Nephron progenitor cell (in vitro differentiated cells): ENCODE data around the gene ASTN2.

ENCODE experiments used
- DNase-seq: peaks from one replicate; pipeline ENCODE4 v3.0.0; 2021
- H3K27ac Mint-ChIP-seq: 2 replicates; pipeline ENCODE4 v1.8.0; 2021; ENCODE audit warnings: mild to moderate bottlenecking, moderate library complexity, mixed read lengths
- H3K27me3 Mint-ChIP-seq: 2 replicates; pipeline ENCODE4 v1.8.0; 2021; ENCODE audit warnings: mild to moderate bottlenecking, low read depth, mixed read lengths; ENCODE audit not compliant: poor library complexity
- H3K36me3 Mint-ChIP-seq: 2 replicates; pipeline ENCODE4 v1.8.0; 2021; ENCODE audit warnings: low read depth, mixed read lengths
- H3K4me1 Mint-ChIP-seq: 2 replicates; pipeline ENCODE4 v1.8.0; 2021; ENCODE audit warnings: mixed read lengths
- H3K4me3 Mint-ChIP-seq: 2 replicates; pipeline ENCODE4 v1.8.0; 2021; ENCODE audit warnings: mild to moderate bottlenecking, moderate library complexity, mixed read lengths
- H3K9me3 Mint-ChIP-seq: 2 replicates; pipeline ENCODE4 v1.8.0; 2021; ENCODE audit warnings: mild to moderate bottlenecking, moderate library complexity, mixed read lengths
- TF ChIP-seq, protein P1 (sequence below): fragments of 200-600 bp; sonication (generic); IDR thresholded peaks from 2 replicates; pipeline ENCODE4 v1.5.0; 2021; ENCODE audit warnings: antibody characterized with exemption

ASTN2 gene

DNA sequence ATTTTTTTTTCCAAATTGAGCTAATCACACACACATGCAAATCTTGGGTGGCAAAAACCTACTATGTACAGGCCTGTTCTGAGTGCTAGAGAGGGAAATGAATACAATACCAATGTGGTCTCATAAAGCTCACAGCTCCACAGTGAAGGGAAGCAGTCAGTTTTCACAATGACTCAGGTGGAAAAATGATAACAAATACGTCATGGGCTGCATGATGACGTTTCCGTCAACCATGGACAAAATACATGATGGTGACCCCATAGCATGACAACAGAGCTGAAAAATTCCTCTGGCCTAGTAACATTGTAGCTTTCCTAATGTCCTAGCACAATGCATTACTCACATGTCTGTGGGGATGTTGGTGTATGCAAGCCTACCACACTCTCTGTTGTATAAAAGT, 475.2 kb downstream of the ASTN2 start:
- Mint-ChIP-seq H3K36me3 (no peaks in the 10 kb centered on the region), H3K4me1 (no peaks in the 10 kb centered on the region), H3K9me3 (no peaks in the 10 kb centered on the region), H3K4me3 (no peak overlapping the region), H3K27me3 (peaks cover 8% of the 10 kb centered on the region), H3K27ac (no peak overlapping the region)
- TF ChIP-seq, protein P1, sequence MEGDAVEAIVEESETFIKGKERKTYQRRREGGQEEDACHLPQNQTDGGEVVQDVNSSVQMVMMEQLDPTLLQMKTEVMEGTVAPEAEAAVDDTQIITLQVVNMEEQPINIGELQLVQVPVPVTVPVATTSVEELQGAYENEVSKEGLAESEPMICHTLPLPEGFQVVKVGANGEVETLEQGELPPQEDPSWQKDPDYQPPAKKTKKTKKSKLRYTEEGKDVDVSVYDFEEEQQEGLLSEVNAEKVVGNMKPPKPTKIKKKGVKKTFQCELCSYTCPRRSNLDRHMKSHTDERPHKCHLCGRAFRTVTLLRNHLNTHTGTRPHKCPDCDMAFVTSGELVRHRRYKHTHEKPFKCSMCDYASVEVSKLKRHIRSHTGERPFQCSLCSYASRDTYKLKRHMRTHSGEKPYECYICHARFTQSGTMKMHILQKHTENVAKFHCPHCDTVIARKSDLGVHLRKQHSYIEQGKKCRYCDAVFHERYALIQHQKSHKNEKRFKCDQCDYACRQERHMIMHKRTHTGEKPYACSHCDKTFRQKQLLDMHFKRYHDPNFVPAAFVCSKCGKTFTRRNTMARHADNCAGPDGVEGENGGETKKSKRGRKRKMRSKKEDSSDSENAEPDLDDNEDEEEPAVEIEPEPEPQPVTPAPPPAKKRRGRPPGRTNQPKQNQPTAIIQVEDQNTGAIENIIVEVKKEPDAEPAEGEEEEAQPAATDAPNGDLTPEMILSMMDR, result no peak
- no peak for DNase-seq

DNA sequence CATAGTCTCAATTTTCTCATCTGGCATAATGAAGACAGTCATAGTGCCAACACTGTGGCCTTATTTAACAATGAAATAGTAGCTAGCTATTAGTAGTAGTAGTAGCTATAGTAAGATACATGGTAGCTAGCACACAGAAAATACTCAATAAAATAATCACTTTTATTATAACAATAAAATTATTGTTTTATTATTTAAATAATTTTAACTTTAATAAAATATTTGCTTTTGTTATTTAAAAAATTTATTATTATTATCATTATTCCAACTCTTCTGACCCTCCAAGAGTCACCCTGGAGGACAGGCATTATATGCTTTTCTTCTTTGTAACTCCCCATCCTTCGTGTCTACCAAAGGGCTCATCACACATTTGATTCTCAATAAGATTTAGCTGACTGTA, 475.7 kb downstream of the ASTN2 start:
- Mint-ChIP-seq H3K4me1 (no peaks in the 10 kb centered on the region), H3K36me3 (no peaks in the 10 kb centered on the region), H3K27ac (no peak overlapping the region), H3K4me3 (no peak overlapping the region), H3K27me3 (peaks cover 6% of the 10 kb centered on the region), H3K9me3 (no peaks in the 10 kb centered on the region)
- TF ChIP-seq, protein P1, result no peak
- DNase-seq, result no peak

DNA sequence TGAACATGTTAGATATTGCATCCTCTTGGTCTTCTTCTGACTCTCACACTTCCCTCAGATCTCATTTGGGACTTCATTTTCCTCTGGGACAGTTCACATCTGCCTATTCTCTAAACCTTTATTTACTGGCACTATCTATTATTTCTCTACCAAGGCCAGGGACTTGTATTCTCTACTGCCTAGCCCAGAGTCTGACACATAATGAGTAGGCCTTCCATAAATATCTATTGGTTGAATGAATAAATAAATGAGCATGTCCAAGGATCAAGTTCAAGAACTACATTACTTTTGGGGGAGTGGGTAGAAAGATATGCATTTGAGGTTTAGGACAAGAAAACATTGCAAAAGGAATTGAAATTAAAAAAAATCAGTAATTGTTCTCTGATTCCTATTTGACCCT, 477.5 kb downstream of the ASTN2 start:
- Mint-ChIP-seq H3K9me3 (no peaks in the 10 kb centered on the region), H3K4me3 (no peak overlapping the region), H3K36me3 (no peaks in the 10 kb centered on the region), H3K27me3 (peaks cover 4% of the 10 kb centered on the region), H3K4me1 (peaks cover 4% of the 10 kb centered on the region), H3K27ac (no peak overlapping the region)
- TF ChIP-seq, protein P1, result no peak
- DNase-seq, result no peak

DNA sequence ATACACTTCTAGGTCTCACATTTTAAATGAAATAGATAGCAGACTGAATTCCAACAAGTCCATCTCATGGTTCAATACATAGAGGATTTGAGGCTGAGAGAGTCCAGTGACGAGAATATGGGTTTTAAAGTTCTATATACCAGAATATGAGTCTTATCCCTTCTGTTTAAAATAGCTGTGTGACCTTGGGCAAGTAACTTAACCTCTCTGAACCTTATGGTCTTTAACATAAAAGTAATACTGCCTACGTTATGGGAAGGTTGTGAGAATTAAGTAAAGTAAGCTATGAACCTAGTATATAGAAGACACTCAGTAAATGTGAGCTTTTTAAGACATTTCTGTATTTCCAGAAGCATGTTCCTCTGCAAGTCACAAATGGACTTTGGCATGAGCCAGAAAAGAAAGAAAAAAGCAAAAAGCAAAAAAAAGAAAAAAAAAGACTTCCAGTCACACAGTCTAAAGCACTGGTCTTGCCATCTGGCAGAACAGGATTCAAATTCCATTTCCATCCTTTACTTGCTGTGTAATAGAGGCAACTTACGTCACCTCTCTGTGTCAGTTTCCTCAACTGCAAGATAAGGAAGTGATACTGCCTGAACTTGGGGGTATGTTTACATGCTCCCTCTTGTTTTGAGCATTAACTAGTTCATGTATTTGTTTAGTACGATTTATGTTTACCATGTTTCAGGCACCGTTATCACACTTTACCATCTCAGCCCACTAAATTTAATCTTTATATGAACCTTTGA, 479.5 kb downstream of the ASTN2 start:
- no peaks in the 10 kb centered on the region for H3K9me3 Mint-ChIP-seq
- DNase-seq, result no peak
- H3K36me3 Mint-ChIP-seq, result no peaks in the 10 kb centered on the region
- H3K4me3 Mint-ChIP-seq, result no peak overlapping the region
- H3K4me1 Mint-ChIP-seq, result peaks cover 9% of the 10 kb centered on the region
- H3K27me3 Mint-ChIP-seq, result peaks cover 6% of the 10 kb centered on the region
- TF ChIP-seq, protein P1, result no peak
- H3K27ac Mint-ChIP-seq, result no peak overlapping the region

DNA sequence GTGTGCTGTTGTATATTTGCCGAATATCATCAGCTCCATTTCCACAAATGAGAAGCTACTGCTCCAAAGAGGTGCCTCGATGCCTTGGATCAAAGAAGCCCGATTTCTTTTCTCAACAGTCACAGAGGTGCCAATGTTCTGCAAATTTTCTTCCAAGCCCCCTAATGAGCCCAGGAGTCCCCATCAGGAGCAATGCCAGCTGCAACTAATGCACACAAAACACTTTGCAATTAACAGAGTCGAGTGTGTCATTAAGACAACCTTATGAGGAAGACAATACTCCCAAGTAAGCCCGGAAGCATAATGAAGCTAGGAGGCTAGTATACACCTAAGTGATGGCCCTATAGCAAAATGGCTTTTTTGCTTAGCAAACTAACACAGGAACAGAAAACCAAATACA, 480.7 kb downstream of the ASTN2 start:
- Mint-ChIP-seq H3K27ac (no peak overlapping the region), H3K9me3 (no peaks in the 10 kb centered on the region), H3K4me1 (peaks cover 9% of the 10 kb centered on the region), H3K36me3 (no peaks in the 10 kb centered on the region), H3K27me3 (peaks cover 14% of the 10 kb centered on the region), H3K4me3 (no peak overlapping the region)
- TF ChIP-seq, protein P1, result no peak
- no peak for DNase-seq

DNA sequence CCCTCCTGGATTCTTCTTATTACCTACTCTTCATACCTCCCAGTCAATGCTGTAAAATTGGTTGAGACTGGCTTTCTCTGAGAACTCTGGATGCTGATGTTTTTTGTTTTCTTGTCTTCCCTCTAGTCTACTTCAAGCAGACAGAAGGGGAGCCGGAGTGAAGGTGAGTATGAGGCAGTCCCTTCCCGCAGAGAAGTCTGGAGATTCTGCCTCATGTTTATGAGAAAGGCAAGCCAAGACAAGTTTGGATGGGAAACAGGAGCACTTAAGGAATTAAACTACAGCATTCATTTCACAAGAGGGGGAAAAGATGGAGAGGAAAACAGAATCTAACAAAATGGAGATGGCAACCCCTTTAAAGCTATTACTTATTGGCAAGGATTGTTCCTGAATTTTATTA, 481.6 kb downstream of the ASTN2 start:
- TF ChIP-seq, protein P1, result no peak
- DNase-seq, result no peak
- Mint-ChIP-seq H3K36me3 (no peaks in the 10 kb centered on the region), H3K27me3 (peaks cover 12% of the 10 kb centered on the region), H3K4me1 (peaks cover 9% of the 10 kb centered on the region), H3K4me3 (no peak overlapping the region), H3K27ac (no peak overlapping the region), H3K9me3 (no peaks in the 10 kb centered on the region)
